SJSA1 (cell line): ENCODE data around the gene CAMKK1. TPM values are rescaled to one million over a fixed set of nuclear protein-coding genes. Genes with fewer than 3 reads are reported as not detected.
A peak's percentile ranks its signal among the peaks of the same experiment; 100 is the strongest.

ENCODE experiments used
- DNase-seq, 2 experiments: peaks; one replicate each; pipeline ENCODE4 v3.0.0-alpha.2; 2015 to 2020; ENCODE audit warnings: low spot score in 2 of 2, low read depth in 1 of 2
- H3K27ac ChIP-seq: fragments of 250-450 bp; sonication (Bioruptor Pico); 2 replicates; pipeline ENCODE4 v1.5.1; 2020; ENCODE audit warnings: mild to moderate bottlenecking, moderate library complexity
- H3K27me3 ChIP-seq: fragments of 250-450 bp; sonication (Bioruptor Pico); replicated peaks from 2 replicates; pipeline ENCODE4 v1.5.1; 2020; ENCODE audit warnings: mild to moderate bottlenecking, moderate library complexity
- H3K36me3 ChIP-seq: fragments of 250-450 bp; sonication (Bioruptor Pico); 2 replicates; pipeline ENCODE4 v1.5.1; 2020; ENCODE audit warnings: mild to moderate bottlenecking
- H3K4me1 ChIP-seq: fragments of 250-450 bp; sonication (Bioruptor Pico); replicated peaks from 2 replicates; pipeline ENCODE4 v1.6.1; 2021; ENCODE audit warnings: mild to moderate bottlenecking
- H3K4me3 ChIP-seq: fragments of 250-450 bp; sonication (Bioruptor Pico); 2 replicates; pipeline ENCODE4 v1.5.1; 2020; ENCODE audit warnings: mild to moderate bottlenecking
- H3K9me3 ChIP-seq: fragments of 250-450 bp; sonication (Bioruptor Pico); replicated peaks from 2 replicates; pipeline ENCODE4 v1.5.1; 2020; ENCODE audit warnings: mild to moderate bottlenecking
- total RNA-seq: library from RNA; depleted of rRNA; stranded (reverse); fragments of >200 nt; shearing (Covaris generic); gene quantifications from 2 replicates; pipeline ENCODE4 v1.2.3, GENCODE V29; 2014

Gene CAMKK1
- total RNA-seq, 1 experiment from 2014 or later: 15.3 TPM

DNA sequence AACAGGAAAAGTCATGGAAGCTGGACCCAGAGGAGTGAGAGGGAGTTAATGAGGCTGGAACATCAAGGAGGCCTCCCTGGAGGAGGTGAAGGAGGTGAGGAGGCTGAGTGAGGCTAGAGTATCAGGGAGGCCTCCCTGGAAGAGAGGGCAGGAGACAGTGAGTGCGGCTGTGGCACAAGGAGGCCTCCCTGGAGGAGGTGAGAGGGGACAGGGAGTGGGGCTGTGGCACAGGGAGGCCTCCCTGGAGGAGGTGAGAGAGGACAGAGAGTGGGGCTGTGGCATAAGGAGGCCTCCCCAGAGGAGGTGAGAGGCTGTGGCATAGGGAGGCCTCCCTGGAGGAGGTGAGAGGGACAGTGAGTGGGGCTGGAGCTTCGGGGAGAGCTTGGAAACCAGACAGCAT, 5.5 kb downstream of the CAMKK1 start:
- H3K27ac ChIP-seq: no peak overlapping the region
- H3K4me1 ChIP-seq: peaks cover 78% of the 10 kb centered on the region
- no peak overlapping the region for H3K4me3 ChIP-seq
- H3K36me3 ChIP-seq: peaks cover 45% of the 10 kb centered on the region
- DNase-seq: no peak
- H3K27me3 ChIP-seq: no peaks in the 10 kb centered on the region
- H3K9me3 ChIP-seq: no peaks in the 10 kb centered on the region

DNA sequence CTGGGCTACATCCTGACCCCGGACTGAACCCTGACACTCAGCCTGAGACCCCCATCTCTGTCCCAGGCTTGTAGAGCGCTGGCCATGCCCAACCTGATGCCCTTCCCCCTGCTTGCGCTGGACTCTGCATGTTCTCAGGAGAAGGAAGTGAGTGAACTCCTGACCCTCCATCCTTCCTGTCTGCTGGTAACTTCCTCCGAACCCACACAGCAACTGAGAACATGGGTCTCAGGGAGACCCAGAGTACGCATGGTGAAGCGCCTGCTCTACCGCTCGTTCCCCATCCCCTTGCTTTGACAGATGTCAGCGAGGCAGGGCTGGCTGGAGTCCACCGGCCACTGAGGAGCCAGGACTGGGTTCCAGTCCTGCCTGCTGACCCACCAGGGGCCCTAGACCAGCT, 6.1 kb downstream of the CAMKK1 start:
- Histone ChIP-seq H3K27me3 (no peaks in the 10 kb centered on the region), H3K4me1 (peaks cover 72% of the 10 kb centered on the region), H3K27ac (no peak overlapping the region), H3K9me3 (no peaks in the 10 kb centered on the region), H3K4me3 (no peak overlapping the region), H3K36me3 (peaks cover 51% of the 10 kb centered on the region)
- DNase-seq: no peak

DNA sequence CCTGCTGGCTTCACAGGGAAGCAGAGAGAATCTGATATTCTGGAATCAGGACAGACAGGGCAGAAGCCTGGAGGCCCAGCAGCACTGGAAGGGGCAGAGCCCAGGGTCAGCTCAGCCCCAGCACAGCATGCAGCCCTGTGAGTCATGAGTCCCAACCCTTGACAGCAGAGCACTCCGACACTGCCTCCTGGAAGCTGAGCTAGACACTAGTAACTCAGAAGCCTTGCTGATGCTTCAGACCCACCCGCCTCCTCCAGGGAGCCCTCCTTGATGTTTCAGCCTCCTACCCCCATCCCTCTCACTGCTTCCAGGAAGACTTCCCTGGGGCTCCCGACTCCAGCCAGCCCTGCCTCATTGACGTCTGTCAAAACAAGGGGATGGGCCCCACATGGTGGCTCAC, 6.9 kb downstream of the CAMKK1 start:
- peak; percentile 41 to 83 for DNase-seq
- H3K36me3 ChIP-seq: peaks cover 55% of the 10 kb centered on the region
- peaks cover 64% of the 10 kb centered on the region for H3K4me1 ChIP-seq
- H3K9me3 ChIP-seq: no peaks in the 10 kb centered on the region
- H3K27me3 ChIP-seq: no peaks in the 10 kb centered on the region
- H3K27ac ChIP-seq: peak overlapping the region; percentile 26
- H3K4me3 ChIP-seq: no peak overlapping the region

DNA sequence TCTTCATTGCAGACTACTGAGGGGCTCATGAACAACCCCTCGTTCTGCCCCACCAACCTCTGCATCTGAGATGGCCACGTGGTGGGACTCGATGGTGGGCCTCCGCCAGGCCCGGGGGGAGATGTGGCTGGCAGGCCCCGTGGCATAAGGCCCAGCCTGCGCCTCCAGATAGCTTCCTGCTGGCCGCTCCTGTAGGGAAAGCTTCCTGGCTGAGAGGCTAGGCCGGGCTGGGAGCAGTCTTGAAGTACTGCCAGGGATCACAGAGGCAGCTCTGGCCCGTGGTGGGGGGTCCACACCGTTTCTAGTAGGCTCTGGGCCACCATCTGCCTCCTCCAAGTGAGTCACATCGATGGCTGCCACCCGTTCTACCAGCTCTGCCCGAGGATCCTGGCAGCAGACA, 7.6 kb downstream of the CAMKK1 start:
- DNase-seq: peak; percentile 37 to 77
- peaks cover 62% of the 10 kb centered on the region for H3K36me3 ChIP-seq
- H3K27ac ChIP-seq: peak overlapping the region; percentile 26
- no peak overlapping the region for H3K4me3 ChIP-seq
- H3K4me1 ChIP-seq: peaks cover 57% of the 10 kb centered on the region
- H3K9me3 ChIP-seq: no peaks in the 10 kb centered on the region
- H3K27me3 ChIP-seq: no peaks in the 10 kb centered on the region

DNA sequence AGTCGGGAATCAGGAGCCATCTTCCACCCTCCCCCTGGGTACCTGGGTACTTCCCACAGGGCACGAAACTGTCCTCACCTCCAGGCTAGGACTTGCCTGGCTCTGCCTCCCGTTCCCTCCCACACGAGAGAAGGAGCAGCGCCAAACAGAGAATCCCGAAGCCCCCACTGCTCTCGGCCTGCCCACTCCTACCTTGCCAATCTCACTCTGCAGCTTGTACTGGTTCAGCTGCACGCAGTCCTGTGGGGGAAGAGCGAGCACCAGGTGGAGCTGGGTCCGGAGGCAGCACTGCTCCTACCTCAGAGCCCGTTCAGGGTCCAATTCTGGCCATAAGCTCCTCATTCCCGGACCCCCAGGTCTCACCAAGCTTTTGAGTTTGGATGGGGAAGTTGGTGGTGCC, 8.7 kb downstream of the CAMKK1 start:
- Histone ChIP-seq H3K4me3 (no peak overlapping the region), H3K9me3 (no peaks in the 10 kb centered on the region), H3K27me3 (no peaks in the 10 kb centered on the region), H3K4me1 (peaks cover 48% of the 10 kb centered on the region), H3K36me3 (peaks cover 73% of the 10 kb centered on the region), H3K27ac (no peak overlapping the region)
- no peak for DNase-seq

DNA sequence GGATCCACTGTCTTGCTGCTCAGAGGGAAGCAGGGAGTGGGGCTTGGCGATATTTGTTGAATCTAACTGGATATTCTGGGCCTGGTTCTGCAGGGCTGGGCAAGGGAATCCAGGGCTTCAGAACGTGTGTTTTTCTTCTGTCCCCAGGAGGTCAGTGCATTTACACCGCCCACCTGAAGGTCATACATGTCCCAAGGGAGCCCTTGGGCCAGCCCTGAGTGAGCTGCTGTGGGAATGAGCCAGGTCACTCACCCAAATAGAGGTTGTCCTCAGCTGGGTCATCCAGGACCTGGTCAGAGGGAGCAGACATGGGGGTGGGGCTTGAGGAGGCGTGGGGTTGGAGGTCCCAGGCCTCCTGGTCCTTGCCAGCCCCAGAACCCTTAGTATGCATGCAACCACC, 10.6 kb downstream of the CAMKK1 start:
- Histone ChIP-seq H3K27ac (no peak overlapping the region), H3K9me3 (no peaks in the 10 kb centered on the region), H3K4me1 (peaks cover 29% of the 10 kb centered on the region), H3K4me3 (no peak overlapping the region), H3K27me3 (no peaks in the 10 kb centered on the region), H3K36me3 (peaks cover 84% of the 10 kb centered on the region)
- no peak for DNase-seq

DNA sequence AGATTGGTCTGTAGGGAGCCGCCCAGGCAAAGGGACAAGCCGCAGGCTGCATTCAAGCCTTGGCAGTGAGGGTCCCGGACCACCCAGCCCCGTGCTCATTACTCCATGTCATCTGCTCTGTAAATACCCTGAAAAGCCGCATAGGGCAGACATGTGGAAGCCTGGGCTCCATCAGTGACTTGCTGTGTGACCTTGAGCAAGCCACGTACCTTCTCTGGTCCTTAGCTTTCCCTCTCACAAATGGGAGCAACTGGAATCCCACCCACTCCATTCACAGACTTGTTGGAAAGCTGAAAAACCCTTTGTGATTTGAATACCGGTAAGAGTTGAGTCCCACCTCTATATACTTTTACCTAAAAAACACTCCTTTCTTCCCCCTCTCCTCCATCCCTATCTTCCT, 11.9 kb downstream of the CAMKK1 start:
- Histone ChIP-seq H3K36me3 (peaks cover 94% of the 10 kb centered on the region), H3K4me1 (peaks cover 16% of the 10 kb centered on the region), H3K9me3 (no peaks in the 10 kb centered on the region), H3K27me3 (no peaks in the 10 kb centered on the region), H3K27ac (no peak overlapping the region), H3K4me3 (no peak overlapping the region)
- DNase-seq: no peak

DNA sequence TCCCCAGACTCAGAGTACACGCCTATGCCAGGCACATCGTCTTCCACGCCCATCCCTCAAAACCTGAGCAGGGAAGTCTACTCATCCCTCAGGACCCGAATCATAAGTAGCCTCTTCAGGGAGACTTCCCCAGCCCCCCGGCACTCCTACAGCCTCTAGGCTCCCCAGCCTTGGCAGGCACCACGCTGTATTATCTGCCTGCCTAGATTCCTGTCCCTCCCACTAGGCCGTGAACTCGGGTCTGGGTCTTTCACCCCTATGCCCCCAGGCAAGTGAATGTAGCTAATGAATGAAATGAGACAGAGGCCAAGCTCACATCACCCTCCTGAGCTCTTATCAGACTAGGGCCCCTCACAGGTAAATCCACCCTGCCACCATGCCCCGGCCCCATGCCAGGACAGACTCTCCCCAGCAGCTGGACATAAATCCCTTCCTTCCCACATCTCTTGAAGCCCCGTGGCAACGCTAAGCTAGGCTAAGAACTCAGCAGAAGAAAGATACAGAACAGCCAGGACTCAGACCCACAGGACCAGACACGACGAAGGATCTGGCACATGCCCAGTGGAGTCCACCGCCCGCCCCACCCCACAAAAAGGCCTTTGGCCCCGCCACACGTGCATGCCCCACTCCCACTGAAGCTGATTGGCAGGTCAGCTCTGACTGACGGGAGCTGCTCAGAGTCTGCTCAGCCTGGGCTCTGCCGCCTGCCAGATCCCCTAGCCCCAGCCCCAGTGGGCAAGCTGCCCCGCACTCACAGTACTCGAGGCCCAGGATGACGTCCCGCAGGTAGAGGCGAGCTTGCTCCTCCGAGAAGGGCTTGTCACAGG, 13.0 kb downstream of the CAMKK1 start:
- peaks cover 4% of the 10 kb centered on the region for H3K4me1 ChIP-seq
- no peaks in the 10 kb centered on the region for H3K27me3 ChIP-seq
- H3K4me3 ChIP-seq: no peak overlapping the region
- no peaks in the 10 kb centered on the region for H3K9me3 ChIP-seq
- H3K36me3 ChIP-seq: peaks cover 94% of the 10 kb centered on the region
- H3K27ac ChIP-seq: no peak overlapping the region
- no peak for DNase-seq

DNA sequence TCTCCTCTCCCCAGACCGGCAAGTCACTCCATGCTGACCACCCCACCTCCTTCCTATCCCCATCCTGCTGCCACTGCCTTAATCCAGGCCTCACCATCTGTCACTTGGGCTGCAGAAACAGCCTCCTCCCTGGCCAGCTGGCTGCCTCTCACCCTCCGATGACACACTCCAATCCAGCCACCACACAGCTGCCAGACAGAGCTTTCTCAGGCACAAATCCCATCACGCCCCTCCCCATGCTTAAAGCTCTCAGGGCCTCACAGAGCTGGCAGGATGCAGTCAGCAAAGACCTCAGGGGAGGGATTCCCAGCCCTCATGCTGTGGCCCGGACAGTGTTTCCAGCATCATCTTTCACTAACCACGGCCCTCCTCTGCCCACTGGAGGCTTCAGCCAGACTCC, 13.7 kb downstream of the CAMKK1 start:
- H3K27ac ChIP-seq: no peak overlapping the region
- H3K27me3 ChIP-seq: no peaks in the 10 kb centered on the region
- DNase-seq: no peak

DNA sequence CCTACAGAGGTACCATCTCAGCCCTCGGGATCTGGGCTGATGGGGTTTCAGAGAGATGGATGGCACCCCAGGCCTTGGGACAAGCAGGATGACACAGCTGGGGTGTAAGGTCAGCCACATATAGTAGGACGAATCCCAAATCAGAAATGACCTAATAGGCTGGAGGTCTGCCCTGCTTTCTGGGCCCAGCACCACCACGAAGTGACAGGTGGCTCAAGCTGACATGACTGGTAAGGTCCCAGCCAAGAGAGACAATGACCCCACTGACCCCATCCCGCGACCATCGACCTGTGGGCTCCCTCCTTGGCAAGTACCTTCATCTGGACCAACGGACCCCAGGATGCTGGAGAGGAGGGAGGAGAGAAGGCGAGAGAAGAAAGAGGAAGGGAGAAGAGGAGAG, 15.6 kb downstream of the CAMKK1 start:
- Histone ChIP-seq H3K4me1 (no peaks in the 10 kb centered on the region), H3K27me3 (no peaks in the 10 kb centered on the region), H3K36me3 (peaks cover 92% of the 10 kb centered on the region), H3K9me3 (no peaks in the 10 kb centered on the region), H3K27ac (no peak overlapping the region), H3K4me3 (no peak overlapping the region)
- DNase-seq: no peak

More for the DNA sequence above, 13.7 kb downstream of the CAMKK1 start:
- Histone ChIP-seq H3K4me3 (no peak overlapping the region), H3K9me3 (no peaks in the 10 kb centered on the region), H3K4me1 (no peaks in the 10 kb centered on the region), H3K36me3 (peaks cover 92% of the 10 kb centered on the region)

DNA sequence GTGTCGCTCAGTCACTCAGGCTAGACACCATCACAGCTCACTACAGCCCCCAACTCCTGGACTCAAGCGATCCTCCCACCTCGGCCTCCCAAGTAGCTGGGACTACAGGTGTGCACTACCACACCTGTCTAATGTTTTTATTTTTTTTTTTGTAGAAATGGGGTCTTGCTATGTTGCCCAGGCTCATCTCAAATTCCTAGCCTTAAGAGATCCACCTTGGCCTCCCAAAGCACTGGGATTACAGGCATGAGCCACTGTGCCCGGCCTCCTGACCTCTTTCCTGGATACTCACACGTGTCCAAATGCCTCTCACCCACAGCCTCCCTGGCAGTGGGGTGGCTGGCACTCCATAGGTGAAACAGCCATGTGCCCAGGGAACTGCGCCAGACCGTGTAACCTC, 17.5 kb downstream of the CAMKK1 start:
- Histone ChIP-seq H3K9me3 (no peaks in the 10 kb centered on the region), H3K27me3 (no peaks in the 10 kb centered on the region), H3K36me3 (peaks cover 85% of the 10 kb centered on the region), H3K4me3 (no peak overlapping the region), H3K27ac (no peak overlapping the region), H3K4me1 (peaks cover 11% of the 10 kb centered on the region)
- no peak for DNase-seq

DNA sequence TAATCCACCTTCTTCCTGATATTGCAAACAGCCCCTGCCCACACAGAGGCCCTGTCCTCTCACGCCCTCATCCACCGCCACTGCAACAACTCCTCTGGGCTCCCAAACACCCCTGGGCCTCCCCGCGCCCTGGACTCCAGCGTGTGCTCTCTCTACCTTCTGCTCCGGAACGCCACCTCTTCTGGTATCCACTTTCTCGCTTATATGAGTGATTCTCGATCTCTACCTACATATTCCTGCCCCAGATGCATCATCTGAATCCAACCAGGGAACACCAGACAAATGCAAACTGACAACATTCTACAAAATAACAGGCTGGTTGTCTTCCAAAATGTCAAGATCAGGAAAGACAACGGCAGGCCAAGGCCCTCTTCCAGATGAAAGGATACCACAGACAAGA, 19.0 kb downstream of the CAMKK1 start:
- H3K4me3 ChIP-seq: no peak overlapping the region
- peaks cover 82% of the 10 kb centered on the region for H3K36me3 ChIP-seq
- no peak overlapping the region for H3K27ac ChIP-seq
- H3K9me3 ChIP-seq: no peaks in the 10 kb centered on the region
- peaks cover 11% of the 10 kb centered on the region for H3K4me1 ChIP-seq
- DNase-seq: no peak
- no peaks in the 10 kb centered on the region for H3K27me3 ChIP-seq

DNA sequence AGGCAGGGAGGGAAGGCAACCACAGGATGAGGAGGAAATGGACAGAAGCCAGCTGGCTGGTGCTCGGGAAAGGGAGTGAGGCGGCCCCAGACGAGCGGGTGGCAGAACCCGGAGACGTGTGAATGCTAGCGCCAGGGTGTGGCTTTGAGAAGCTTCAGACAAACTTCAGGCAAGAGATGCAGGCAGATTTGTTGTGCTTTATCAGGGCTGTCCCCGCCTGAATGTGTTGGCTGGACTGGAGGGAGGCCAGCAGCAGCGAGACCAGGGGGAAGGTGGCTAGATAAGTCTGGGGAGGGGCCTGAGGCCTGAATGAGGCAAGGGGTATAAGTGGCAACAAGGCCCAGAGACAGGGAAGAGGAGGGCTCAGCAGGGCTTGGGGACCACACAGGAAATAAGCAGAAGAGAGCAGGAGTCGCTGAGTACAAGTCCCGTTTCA, 22.0 kb downstream of the CAMKK1 start:
- DNase-seq: peak; percentile 44 to 55
- Histone ChIP-seq H3K4me3 (no peak overlapping the region), H3K9me3 (no peaks in the 10 kb centered on the region), H3K27me3 (no peaks in the 10 kb centered on the region), H3K27ac (no peak overlapping the region), H3K36me3 (peaks cover 70% of the 10 kb centered on the region), H3K4me1 (peaks cover 11% of the 10 kb centered on the region)

DNA sequence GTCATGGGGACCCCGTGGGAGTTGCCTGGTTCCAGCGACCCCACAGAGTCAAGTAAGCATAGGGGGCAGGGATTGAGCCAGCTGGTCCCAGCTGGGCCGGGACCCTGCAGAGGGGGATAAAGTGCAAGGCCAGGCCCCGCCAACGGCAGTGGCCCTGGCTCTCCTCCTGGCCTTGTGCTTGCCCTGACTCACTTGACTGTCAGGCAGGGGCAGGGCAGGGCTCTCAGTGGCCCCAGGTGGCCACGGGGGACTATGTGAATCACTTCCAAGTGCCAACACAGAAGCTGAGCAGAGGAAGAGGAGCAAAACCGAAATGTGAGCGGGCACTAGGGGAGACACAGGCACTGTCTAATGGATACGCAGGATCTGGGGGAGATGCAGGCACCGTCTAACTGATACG, 25.2 kb downstream of the CAMKK1 start:
- Histone ChIP-seq H3K27ac (no peak overlapping the region), H3K4me1 (peaks cover 11% of the 10 kb centered on the region), H3K9me3 (no peaks in the 10 kb centered on the region), H3K27me3 (no peaks in the 10 kb centered on the region), H3K4me3 (no peak overlapping the region), H3K36me3 (peaks cover 67% of the 10 kb centered on the region)
- DNase-seq: no peak

DNA sequence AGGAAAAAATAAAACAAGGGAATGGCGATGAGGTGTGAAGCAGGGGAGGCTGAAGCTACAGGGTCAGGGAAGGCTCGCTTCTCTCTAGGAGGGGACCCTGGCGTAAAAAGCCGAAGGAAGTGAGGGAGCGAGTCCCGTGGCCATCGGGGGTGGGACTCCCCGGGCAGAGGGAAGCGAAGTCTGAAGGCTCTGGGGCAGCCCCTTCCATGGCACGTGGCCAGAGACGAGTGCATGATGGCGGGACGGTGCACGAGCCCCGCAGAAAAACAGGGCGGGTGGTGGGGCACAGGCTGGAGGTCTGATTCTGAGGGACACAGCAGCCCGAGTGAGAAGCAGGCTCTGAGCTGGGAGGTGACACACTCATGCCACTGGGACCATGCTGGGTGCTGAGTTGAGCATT, 25.7 kb downstream of the CAMKK1 start:
- H3K27ac ChIP-seq: no peak overlapping the region
- H3K4me1 ChIP-seq: peaks cover 10% of the 10 kb centered on the region
- H3K36me3 ChIP-seq: peaks cover 67% of the 10 kb centered on the region
- H3K4me3 ChIP-seq: no peak overlapping the region
- no peaks in the 10 kb centered on the region for H3K27me3 ChIP-seq
- H3K9me3 ChIP-seq: no peaks in the 10 kb centered on the region
- DNase-seq: peak in 1 of 2 experiments; percentile 40
